Measurements from ENCODE around the gene TTLL7. TPM values are rescaled to one million over a fixed set of nuclear protein-coding genes. Genes with fewer than 3 reads are reported as not detected.

The TTLL7 gene
- polyA plus RNA-seq, 1 donor from 2014 or later, result 88.1 TPM

DNA sequence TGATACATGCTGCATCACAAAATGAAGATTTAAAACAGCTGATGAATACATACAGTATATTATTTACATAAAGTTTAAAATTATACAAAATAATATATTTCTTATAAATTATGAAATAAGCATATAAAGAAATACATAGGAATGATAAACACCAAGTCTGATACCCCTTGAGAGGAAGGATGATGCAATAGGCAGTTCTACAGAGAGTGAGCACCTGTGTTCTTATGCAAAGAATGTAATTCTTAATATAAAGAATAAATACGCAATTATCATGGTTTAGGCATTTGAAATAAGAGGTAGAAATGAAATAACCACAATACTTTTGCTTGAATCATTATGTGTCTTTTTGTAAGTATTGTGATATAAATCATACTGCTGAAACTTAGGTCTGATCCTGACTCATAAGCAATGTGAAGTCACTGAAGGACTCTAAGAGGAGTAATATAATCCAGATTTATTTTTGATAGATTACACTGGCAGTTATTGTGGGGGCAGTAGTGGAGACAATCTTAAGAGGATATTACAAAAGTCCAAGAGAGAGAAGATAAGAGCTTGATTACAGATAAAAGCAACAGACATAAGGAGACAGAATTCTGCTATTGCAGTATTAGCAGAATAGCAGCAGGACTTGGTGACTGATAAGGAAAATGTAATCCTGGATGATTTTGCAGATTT is 39.0 kb downstream of the TTLL7 start:
- no peaks in the 10 kb centered on the region for H3K27me3 ChIP-seq (ENCODE audit: insufficient read depth, low read depth, low read length)
- H3K9ac ChIP-seq (ENCODE audit: low read length), result no peak overlapping the region
- H3K9me2 ChIP-seq (ENCODE audit: insufficient read depth, low read length), result no peaks in the 10 kb centered on the region
- H3K79me2 ChIP-seq (replicated peaks; ENCODE audit: insufficient read depth, low read length), result no peaks in the 10 kb centered on the region
- TF ChIP-seq, protein P1, sequence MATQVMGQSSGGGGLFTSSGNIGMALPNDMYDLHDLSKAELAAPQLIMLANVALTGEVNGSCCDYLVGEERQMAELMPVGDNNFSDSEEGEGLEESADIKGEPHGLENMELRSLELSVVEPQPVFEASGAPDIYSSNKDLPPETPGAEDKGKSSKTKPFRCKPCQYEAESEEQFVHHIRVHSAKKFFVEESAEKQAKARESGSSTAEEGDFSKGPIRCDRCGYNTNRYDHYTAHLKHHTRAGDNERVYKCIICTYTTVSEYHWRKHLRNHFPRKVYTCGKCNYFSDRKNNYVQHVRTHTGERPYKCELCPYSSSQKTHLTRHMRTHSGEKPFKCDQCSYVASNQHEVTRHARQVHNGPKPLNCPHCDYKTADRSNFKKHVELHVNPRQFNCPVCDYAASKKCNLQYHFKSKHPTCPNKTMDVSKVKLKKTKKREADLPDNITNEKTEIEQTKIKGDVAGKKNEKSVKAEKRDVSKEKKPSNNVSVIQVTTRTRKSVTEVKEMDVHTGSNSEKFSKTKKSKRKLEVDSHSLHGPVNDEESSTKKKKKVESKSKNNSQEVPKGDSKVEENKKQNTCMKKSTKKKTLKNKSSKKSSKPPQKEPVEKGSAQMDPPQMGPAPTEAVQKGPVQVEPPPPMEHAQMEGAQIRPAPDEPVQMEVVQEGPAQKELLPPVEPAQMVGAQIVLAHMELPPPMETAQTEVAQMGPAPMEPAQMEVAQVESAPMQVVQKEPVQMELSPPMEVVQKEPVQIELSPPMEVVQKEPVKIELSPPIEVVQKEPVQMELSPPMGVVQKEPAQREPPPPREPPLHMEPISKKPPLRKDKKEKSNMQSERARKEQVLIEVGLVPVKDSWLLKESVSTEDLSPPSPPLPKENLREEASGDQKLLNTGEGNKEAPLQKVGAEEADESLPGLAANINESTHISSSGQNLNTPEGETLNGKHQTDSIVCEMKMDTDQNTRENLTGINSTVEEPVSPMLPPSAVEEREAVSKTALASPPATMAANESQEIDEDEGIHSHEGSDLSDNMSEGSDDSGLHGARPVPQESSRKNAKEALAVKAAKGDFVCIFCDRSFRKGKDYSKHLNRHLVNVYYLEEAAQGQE (IDR thresholded peaks at IDR 0.05; ENCODE audit: borderline replicate concordance), result no peak
- no peak for TF ChIP-seq RAD21 (conservative IDR thresholded peaks at IDR 0.05)
- no peak for TF ChIP-seq SMC3 (conservative IDR thresholded peaks at IDR 0.05; ENCODE audit: poor library complexity)
- no peaks in the 10 kb centered on the region for H4K20me1 ChIP-seq (ENCODE audit: insufficient read depth)
- no peaks in the 10 kb centered on the region for H3F3A ChIP-seq (ENCODE audit: insufficient read depth, low read length, poor library complexity, severe bottlenecking)
- H3K9me3 ChIP-seq (ENCODE audit: low read length), result no peaks in the 10 kb centered on the region
- H3K4me3 ChIP-seq (ENCODE audit: low read length), result no peak overlapping the region
- no peak overlapping the region for H3K4me2 ChIP-seq (ENCODE audit: low read length)
- no peaks in the 10 kb centered on the region for H3K36me3 ChIP-seq (ENCODE audit: insufficient read depth, low read length)
- H3K27ac ChIP-seq (ENCODE audit: low read length), result no peak overlapping the region
- no peak overlapping the region for H2AFZ ChIP-seq (ENCODE audit: low read depth, low read length)

GRCh38 chr1:83958704-83959103 is 40.2 kb downstream of the TTLL7 start:
- no peaks in the 10 kb centered on the region for H3K27me3 ChIP-seq (ENCODE audit: insufficient read depth, low read depth, low read length)
- no peak overlapping the region for H3K9ac ChIP-seq (ENCODE audit: low read length)
- H3K9me2 ChIP-seq (ENCODE audit: insufficient read depth, low read length), result no peaks in the 10 kb centered on the region
- H3K4me2 ChIP-seq (ENCODE audit: low read length), result no peak overlapping the region
- no peak for TF ChIP-seq POLR2AphosphoS5 (IDR thresholded peaks at IDR 0.05)
- TF ChIP-seq, protein P1 (IDR thresholded peaks at IDR 0.05; ENCODE audit: borderline replicate concordance), result no peak
- TF ChIP-seq EP300 (conservative IDR thresholded peaks at IDR 0.05; ENCODE audit: poor library complexity, severe bottlenecking), result no peak
- H2AFZ ChIP-seq (ENCODE audit: low read depth, low read length), result no peak overlapping the region
- no peaks in the 10 kb centered on the region for H3K9me3 ChIP-seq (ENCODE audit: low read length)
- no peaks in the 10 kb centered on the region for H4K20me1 ChIP-seq (ENCODE audit: insufficient read depth)
- no peak overlapping the region for H3K4me3 ChIP-seq (ENCODE audit: low read length)
- H3K27ac ChIP-seq (ENCODE audit: low read length), result no peak overlapping the region
- H3F3A ChIP-seq (ENCODE audit: insufficient read depth, low read length, poor library complexity, severe bottlenecking), result no peaks in the 10 kb centered on the region
- no peaks in the 10 kb centered on the region for H3K79me2 ChIP-seq (replicated peaks; ENCODE audit: insufficient read depth, low read length)
- no peaks in the 10 kb centered on the region for H3K36me3 ChIP-seq (ENCODE audit: insufficient read depth, low read length)
